HEK293 (cell line): ENCODE measurements around the gene KRT32.

Experiments used
- CTCF ChIP-seq: fragments of 450-650 bp; formaldehyde crosslinking; IDR thresholded peaks from 2 replicates; pipeline ENCODE4 v1.5.1; 2016; ENCODE audit warnings: missing biosample characterization, missing genetic modification characterization
- ELK4 ChIP-seq: IDR thresholded peaks from 2 replicates; pipeline ENCODE4 v1.6.1; 2011; ENCODE audit warnings: mild to moderate bottlenecking, low read depth, low read length, borderline replicate concordance
- IKZF3 ChIP-seq: fragments of 450-650 bp; IDR thresholded peaks from 2 replicates; pipeline ENCODE4 v1.5.0; 2018; ENCODE audit warnings: missing biosample characterization, mild to moderate bottlenecking, missing genetic modification characterization, moderate library complexity
- KLF1 ChIP-seq: fragments of 450-650 bp; formaldehyde crosslinking; IDR thresholded peaks from 2 replicates; pipeline ENCODE4 v1.5.1; 2016; ENCODE audit warnings: missing biosample characterization, missing genetic modification characterization
- OSR2 ChIP-seq: fragments of 450-650 bp; formaldehyde crosslinking; IDR thresholded peaks from 2 replicates; pipeline ENCODE4 v1.5.1; 2016; ENCODE audit warnings: missing biosample characterization, missing genetic modification characterization
- PATZ1 ChIP-seq: fragments of 450-650 bp; formaldehyde crosslinking; IDR thresholded peaks from 2 replicates; pipeline ENCODE4 v1.5.1; 2016; ENCODE audit warnings: missing biosample characterization, missing genetic modification characterization
- REST ChIP-seq: fragments of 450-650 bp; formaldehyde crosslinking; IDR thresholded peaks from 2 replicates; pipeline ENCODE4 v1.5.1; 2016; ENCODE audit warnings: missing biosample characterization, missing genetic modification characterization
- ZBTB11 ChIP-seq: fragments of 450-650 bp; formaldehyde crosslinking; conservative IDR thresholded peaks from 2 replicates; pipeline ENCODE4 v1.5.1; 2016; ENCODE audit warnings: low read depth, missing biosample characterization, missing genetic modification characterization
- ZNF114 ChIP-seq: fragments of 450-650 bp; formaldehyde crosslinking; IDR thresholded peaks from 2 replicates; pipeline ENCODE4 v1.5.0; 2017; ENCODE audit warnings: missing biosample characterization, missing genetic modification characterization
- ZNF133 ChIP-seq: fragments of 450-650 bp; formaldehyde crosslinking; IDR thresholded peaks from 2 replicates; pipeline ENCODE4 v1.5.1; 2016; ENCODE audit warnings: missing biosample characterization, missing genetic modification characterization
- ZNF23 ChIP-seq: fragments of 450-650 bp; formaldehyde crosslinking; IDR thresholded peaks from 2 replicates; pipeline ENCODE4 v1.5.1; 2016; ENCODE audit warnings: missing biosample characterization, missing genetic modification characterization, borderline replicate concordance
- ZNF274 ChIP-seq, 2 experiments: fragments of 200-500 bp in 1 of 2; fragments of 450-650 bp in 1 of 2; sonication (Bioruptor generic) in 1 of 2; formaldehyde crosslinking in 1 of 2; IDR thresholded peaks; 2 replicates each; pipeline versions ENCODE4 v1.5.1 to v1.6.1; 2014 to 2016; ENCODE audit warnings: borderline replicate concordance in 1 of 2, inconsistent platforms in 1 of 2, low read length in 1 of 2, missing biosample characterization in 1 of 2, missing genetic modification characterization in 1 of 2
- ZNF311 ChIP-seq: fragments of 450-650 bp; formaldehyde crosslinking; IDR thresholded peaks from 2 replicates; pipeline ENCODE4 v1.5.1; 2017; ENCODE audit warnings: missing biosample characterization, missing genetic modification characterization, borderline replicate concordance

GRCh38 chr17:41505007-41505808 is 38.0 kb upstream of the KRT32 start, which contains the start of gene KRT13:
- no peak for TF ChIP-seq CTCF (tag by site-specific recombination)
- TF ChIP-seq IKZF3: no peak
- TF ChIP-seq ZNF311 (tag by site-specific recombination): no peak
- TF ChIP-seq KLF1 (tag by site-specific recombination): no peak
- no peak for TF ChIP-seq ZBTB11 (tag by site-specific recombination)
- no peak for TF ChIP-seq REST (tag by site-specific recombination)
- TF ChIP-seq PATZ1: no peak
- TF ChIP-seq ZNF114 (tag by site-specific recombination): no peak
- no peak for TF ChIP-seq ZNF274 (IDR thresholded peaks at IDR 0.05; ENCODE audit: low read length)
- no peak for TF ChIP-seq ZNF274 (tag by site-specific recombination; IDR thresholded peaks at IDR 0.05; ENCODE audit: borderline replicate concordance)
- TF ChIP-seq ZNF23: no peak
- no peak for TF ChIP-seq ELK4
- TF ChIP-seq OSR2 (tag by site-specific recombination): no peak
- no peak for TF ChIP-seq ZNF133
